ENCODE results near the gene RAB3A.
"Not testable (repeated sequence)": the region's sequence is repeated elsewhere in the genome, so short reads cannot be mapped to it uniquely, and the experiment has no call there.

Gene RAB3A

GRCh38 chr19:18223860-18224524 is 20.1 kb upstream of the RAB3A start:
- no peak for DNase-seq

DNA sequence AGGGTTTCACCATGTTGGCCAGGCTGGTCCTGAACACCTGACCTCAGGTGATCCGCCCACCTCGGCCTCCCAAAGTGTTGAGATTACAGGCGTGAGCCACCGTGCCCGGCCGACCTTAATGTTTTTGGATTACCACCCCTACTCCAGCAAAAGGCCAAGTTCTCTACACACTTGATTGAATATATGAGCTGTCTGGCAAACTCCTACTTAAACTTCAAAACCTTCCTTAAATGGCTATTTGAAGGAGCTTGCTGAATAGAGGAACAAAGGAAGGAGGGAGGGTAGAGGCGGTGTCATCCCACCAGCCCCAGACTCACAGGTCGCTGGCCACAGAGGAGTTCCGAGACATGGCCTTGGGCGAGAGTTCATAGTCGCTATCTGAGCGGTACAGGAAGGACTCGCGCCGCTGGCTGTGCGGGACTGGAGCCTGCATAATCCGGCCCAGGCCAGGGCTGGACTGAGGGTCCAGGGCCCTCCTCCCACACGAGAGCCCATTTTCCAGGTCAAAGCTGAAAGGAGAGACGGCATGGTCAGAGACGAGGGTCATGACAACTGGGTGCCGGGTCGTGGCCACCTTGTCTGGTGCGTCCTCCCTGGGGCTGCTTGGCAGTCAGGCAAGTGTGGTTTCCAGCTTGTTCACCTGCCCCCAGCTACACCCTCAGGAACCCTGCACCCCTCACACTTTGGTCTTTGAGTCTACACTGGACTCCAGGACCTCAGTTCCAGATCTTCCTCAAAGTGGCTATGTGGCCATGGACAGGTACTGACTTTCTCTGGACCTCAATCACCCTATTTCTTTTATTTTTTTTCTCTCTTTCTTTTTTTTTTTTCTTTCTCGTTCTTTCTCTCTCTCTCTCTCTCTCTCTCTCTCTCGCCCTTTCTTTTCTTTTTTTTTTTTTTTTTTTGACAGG is 18.2 kb upstream of the RAB3A start:
- DNase-seq = no peak

DNA sequence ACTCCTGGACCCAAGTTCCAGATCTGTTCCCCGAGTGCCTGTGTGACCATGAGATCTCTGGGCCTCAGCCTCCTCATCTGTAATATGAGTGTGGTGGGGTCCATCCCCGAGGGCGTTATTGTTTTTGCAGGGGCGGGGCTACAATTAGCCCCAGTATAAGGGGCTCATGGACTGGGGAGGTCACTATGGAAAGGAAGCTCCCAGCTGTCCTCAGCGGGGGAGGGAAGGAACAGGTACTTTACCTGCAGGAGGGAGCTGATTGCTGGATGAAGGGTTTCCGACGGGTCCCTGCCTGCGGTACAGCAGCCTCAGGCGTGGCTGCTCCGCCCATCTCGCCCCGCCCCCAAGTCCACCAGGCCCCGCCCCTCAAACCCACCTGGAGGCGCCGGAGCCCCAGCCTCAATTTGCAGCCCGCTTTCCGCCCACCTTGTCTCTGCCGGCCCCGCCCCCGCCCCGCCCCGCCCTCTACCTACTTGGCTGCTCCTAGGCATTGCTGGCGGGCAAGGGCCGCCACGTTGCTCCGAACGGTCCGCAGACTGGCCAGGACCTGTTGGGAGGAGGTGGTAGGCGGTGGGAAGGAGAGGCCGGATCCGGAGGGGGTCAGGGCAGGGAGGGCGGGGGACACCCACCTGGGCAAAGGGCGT is 16.9 kb upstream of the RAB3A start:
- DNase-seq = no peak

DNA sequence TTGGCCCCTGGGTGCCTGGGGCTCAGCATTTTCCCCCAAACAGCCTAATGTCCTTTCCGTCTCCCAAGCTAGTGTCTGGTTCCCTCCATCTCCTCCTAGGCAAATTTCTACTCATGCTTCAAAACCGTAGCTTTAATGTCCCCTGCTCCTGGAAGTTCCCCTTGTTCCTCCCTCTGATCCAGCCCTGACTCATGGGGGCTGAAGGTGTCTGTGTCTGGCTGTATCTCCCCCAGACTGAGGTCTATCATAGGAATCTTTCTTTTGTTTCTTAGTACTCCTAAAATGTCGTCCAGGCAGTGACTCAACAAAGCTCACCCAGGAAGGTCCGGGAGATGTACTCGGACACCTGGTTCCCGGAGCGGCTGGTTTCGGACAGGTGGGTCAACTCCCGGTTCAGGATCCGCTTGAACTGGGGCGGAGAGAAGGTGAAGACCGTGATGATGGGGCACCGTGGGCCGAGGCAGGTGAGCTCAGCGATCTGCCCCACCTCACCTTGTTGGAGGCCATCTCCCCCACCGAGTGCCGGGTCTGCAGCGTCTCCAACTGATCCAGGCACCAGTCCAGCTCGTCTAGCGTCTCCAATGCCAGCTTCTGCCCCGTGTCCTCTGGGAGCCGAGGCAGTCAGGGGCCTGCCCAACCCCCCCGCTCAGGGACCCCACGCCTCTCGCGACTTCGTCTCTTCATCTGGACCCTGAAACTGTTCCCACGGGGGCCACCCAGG is 16.2 kb upstream of the RAB3A start:
- DNase-seq = no peak

DNA sequence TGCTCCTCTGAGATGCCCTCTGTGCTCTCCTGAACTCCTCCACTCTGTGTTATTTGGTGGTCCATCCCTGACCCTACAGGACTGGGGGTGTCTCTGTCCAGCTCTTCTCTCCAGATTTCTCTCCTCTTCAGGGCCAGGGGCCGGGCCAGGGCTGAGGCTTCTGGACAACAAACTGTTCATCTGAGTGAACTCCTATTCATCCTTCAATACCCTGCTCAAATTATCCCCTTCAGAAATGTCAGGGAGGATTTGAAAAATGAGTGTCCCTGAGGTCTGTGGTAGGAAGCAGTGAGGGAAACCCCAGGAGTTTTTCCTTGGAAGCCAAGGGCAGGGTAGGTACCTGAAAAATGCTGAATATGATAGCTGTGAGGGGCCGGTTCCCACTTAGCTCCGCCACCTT is 14.8 kb upstream of the RAB3A start:
- no peak for DNase-seq

GRCh38 chr19:18218159-18218558 is 14.3 kb upstream of the RAB3A start:
- DNase-seq = no peak

GRCh38 chr19:18216789-18217188 is 12.9 kb upstream of the RAB3A start:
- no peak for DNase-seq

DNA sequence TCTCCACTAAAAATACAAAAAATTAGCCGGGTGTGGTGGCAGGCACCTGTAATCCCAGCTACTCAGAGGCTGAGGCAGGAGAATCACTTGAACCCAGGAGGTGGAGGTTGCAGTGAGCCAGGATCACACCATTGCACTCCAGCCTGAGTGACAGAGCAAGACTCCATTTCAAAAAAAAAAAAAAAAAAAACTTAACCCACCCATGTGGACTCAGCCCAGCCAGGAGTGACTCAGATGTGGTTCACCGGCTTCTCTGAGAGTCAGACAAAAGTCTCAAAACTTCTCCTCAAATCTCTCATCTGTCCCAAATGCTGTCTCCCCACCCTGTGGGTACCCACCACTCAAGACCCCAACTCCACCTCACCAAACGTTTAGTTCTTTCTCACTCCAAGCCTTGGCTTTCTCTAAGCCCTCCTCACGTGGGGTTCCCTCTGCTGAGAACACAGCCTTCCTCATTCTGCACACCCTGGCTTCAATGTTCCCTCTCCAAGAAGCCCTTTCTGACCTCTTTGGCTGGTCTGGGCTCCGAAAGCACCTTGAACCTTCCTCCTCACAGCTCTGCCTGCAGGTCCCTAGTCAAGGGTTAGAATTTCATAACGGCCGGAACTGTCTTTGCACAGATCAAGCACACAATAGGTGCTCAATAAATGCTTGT is 11.1 kb upstream of the RAB3A start:
- no peak for DNase-seq

DNA sequence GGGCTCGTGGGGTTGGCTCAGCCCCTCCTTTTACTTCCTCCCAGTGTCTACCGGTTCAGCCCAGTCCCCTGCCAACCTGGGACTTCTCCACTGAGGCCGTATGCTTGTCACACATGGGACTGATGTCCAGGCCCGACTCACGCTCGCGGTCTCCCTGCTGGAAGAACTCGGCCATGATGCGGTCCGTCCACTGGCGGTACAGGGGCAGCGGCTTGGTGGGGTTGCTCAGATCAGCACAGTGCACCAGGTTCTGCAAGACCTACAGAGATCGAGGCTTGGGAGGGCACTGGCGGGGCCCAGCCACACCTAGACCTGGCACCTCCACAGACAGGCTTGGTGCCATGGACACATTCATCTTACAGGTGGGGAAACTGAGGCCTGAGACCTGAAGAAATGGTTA is 7.8 kb upstream of the RAB3A start:
- DNase-seq = no peak

- DNase-seq = not testable (repeated sequence)
Observed at GRCh38 chr19:18209912-18210311, 6.1 kb upstream of the RAB3A start.

DNA sequence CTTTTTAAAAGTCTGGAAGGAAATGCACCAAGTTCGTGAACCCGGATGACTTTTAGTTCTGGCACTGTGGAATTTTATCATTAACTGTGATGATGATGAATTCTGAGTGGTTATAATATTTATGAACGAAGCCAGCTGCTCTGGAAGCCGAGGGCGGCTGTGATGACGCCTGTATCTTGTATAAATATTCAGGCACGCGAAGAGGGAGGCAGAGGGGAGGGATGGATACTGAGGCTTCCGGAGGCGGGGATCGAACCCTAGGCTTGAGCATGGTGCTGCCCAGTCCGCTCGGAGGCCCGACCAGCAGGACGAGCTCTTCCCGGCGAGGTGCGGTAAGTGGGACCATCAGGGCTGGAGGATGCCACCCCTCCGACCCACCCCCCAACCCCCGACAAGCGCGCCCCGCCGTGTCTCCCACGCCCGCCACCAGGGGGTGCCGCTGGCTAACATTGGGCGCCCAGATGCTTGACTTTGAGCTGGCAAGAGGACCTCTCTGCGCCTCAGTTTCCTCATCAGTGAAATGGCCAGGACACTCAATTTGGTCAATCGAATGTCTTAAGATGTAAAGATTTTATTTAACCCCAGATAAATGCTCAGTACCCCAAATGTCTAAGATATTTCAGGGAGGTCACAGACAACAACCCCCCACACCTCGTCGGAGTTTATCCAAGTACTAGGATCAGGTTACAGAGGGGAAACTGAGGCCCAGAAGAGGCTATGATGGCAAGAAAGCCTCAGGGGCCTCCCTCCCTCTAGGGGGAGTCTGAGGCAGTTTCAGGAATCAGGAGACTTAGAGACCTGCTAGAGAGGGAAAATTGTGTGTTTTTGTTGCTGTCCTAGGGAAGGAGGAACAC is 4.5 kb upstream of the RAB3A start:
- DNase-seq = no peak

DNA sequence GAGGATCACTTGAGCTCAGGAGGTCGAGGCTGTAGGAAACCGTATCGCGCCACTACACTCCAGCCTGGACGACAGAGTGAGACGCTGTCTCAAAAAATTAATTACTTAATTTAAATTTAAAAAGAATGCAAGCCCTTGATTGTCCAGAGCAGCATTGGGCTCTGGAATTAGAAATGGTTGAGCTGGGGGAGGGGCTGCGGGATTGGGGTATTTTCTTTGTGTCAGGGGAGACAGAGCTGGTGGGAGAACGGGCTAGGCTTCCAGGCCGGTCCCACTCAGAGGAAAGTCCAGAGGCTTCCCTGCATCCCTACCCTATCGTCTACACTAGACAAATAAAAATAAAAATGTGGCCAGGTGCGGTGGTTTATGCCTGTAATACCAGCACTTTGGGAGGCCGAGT is 2.2 kb upstream of the RAB3A start:
- DNase-seq = no peak

DNA sequence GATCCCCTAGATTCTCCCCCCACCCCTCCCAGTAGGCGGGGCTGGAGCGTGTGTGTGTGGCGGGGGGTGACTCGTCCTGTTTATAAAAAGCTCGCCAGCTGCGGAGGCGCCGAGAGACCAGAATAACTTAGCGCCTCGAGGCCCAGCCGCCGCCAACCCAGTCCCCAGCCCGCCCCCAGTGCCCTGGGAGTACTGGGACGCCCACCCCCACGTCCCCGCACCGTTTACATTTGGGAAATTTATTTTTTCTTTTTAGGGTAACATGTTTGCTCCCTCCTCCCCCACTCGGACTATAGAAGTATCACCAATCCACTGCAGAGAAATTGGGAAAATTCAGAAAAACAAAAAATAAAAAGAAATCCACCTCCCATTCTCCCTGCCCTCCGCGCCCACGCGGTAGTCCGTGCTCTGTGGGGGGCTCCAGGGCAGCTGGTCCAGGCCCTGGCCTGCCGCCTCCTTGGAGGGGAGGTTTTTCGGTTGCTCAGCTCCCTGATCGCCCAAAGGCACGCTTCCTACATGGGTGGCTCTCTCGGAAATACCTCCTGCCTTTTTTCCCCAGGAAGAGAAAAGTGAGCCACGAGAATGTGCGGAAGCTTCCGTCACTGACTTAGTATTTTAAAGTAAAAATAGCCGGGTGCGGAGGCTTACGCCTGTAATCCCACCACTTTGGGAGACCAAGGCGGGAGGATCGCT is 1.5 kb upstream of the RAB3A start:
- peak; percentile 7 for DNase-seq

DNA sequence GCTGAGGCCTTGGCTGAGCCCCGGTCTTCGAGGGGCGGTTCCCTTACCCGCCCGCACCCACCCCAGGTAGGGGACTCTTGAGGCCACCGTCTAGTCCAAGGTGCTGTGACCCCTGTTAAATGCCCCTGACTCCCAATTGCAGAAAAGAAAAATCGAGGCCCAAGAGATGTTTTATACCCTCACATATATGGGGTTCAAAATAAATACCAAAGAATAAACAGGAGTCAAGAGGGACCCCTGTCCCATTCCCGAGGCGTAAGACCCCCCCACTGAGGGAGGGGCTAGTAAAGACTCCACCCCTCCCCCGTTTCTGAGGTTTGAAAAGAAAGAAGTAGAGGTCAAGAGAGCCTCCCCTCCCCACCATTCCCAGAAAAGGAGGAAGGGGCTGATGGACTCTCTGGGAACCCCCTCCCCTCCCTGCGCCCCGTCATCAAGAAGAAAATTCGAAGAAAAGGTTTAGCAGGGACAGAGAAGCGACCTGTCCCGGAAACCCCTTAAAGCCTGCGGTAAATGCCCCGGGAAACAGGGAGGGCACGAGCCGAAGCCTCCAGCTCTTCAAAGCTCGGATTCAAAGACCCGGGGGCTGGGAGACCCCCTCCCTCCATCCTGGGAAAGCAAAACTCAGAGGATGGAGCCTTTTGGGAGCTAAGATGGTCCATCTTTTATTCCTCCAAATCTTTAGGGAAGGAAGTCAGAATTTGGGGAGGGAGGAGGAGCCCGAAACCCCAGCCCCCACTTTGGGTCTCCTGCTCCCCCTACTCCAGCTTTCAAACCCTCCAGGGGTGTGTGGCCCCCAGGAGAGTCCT is 755 bp upstream of the RAB3A start:
- DNase-seq = no peak

DNA sequence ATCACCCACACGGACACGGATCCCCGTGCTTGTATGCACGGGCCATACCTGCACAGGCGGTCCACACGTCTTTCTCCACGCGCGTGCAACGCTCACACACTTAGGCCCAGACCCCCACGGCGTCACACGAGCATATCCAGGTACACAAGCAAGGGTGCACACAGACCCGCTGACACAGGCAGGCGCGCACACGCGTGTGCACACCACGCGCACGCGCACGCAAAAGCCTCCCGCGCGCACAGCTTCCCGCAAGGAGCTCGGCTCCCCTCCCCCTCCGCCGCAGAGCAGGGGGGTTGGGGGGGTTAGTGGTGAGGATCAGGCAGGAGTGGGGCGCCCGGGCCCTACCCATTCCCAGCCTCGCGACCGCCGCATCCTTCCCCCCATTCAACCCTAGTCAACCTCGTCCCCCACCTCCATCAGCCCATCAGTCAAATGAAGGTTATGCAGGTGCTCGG is 407 bp downstream of the RAB3A start:
- no peak for DNase-seq

DNA sequence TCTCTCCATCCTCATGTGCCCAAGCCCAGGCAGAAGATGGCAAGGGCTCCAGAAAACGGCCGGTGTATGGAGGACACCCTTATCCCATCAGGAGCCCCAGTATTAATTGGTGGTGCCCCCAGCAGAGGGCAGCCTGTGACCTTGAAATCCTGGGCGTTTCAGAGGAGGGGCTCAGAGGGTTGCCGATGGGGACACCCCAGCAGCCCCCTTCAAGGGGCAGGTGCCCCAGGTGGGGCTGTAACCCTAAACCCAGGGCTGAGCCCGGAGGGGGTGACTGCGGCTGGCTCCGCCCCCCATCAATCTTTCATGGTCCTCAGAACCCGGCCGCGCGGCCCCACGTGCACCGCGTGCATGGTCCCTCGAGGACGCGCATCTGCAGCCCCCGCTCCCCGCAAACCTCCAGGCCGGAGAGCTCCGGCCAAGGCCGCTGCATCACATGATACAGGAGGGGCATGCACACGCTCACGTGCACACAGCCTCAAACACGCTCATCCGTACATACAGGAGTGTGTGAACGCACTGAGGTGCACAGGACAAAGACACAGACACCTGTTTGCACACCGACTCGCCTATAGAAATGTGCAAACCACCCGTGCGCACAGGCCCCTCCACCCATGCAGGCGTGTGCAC is 949 bp downstream of the RAB3A start:
- peak; percentile 10 for DNase-seq

DNA sequence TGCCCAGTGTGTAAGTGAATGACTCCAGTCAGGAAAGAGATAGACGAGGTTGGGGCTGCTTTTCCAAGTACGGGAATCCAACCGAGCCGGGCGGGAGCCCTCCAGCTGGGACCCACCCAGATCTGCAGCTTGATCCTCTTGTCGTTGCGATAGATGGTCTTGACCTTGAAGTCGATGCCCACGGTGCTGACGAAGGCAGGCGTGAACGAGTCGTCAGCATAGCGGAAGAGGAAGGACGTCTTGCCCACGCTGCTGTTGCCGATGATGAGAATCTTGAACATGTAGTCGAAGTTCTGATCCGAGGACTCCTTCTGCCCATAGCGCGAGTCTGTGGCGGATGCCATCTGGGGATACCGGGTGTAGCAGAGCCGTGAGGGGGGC is 1.5 kb downstream of the RAB3A start:
- no peak for DNase-seq

- no peak for DNase-seq
Observed at GRCh38 chr19:18198374-18198773, 5.5 kb downstream of the RAB3A start.

DNA sequence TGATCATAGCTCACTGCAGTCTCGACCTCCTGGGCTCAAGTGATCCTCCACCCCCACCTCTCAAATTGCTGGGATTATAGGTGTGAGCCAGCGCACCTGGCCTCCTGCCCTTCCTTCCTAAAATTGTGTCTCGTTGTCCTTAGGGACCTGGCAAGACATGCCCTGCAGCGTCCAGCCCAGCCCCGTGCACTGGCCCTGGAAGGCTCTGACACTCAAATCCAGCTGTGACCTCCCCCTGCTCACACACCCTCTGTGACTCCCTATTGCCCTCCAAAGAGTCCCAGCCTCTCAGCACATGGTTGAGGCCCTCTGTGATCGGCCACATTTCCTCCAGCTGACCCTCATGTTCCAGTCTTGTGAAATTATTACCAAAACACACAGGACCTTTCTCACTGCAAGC is 5.9 kb downstream of the RAB3A start:
- DNase-seq = no peak

DNA sequence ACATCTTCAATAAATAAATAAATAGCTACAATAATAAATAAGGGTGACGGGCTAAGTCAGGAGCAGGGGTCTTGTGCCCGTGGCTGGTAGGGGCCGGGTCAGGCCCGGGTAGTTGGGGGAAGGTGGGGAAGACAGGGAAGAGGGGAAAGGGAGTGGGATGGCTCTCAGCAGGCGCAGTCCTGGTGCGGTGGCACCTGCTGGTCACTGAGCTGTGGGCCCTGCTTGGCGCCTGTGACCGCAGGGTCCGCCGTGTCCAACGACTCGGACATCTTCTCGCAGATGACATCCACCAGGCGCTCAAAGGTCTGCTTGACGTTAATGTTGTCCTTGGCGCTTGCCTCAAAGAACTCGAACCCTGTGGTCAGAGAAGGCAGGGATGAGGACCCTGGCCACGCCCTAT is 6.5 kb downstream of the RAB3A start:
- DNase-seq = no peak
